ENCODE measurements around the gene MED9.
A peak's percentile ranks its signal among the peaks of the same experiment; 100 is the strongest.

Gene MED9

GRCh38 chr17:17512866-17513265 lies 36.1 kb downstream of the MED9 start:
- H3K27ac Mint-ChIP-seq, result no peak overlapping the region

DNA sequence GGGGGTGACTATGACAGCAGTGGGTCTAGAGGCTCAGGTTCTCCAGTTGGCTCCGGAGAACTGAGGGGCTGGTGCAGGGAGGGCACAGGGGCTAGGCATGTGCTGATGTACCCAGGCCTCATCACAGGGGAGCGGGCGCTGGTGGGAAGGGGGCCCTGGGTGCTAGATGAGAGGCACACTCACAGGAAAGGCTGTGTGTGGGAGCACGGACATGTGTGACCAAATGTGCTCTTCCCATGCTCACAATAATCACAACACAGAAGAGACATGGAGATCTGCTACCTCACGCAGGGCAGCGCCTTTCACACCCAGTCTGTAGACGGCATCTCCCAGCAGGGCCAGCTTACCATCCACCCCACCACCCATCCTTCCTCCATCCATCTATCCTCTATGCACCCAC lies 36.8 kb downstream of the MED9 start:
- ATAC-seq (replicated peaks), result no peak
- Mint-ChIP-seq H3K4me1 (ENCODE audit: low read depth in 2 of 2) (peaks cover 0 to 17% of the 10 kb centered on the region in 2 donors), H3K27me3 (no peaks in the 10 kb centered on the region), H3K27ac (no peak overlapping the region), H3K4me3 (no peak overlapping the region), H3K9me3 (no peaks in the 10 kb centered on the region), H3K36me3 (ENCODE audit: insufficient read depth) (no peaks in the 10 kb centered on the region)
- DNase-seq, result no peak

More at GRCh38 chr17:17512866-17513265, 36.1 kb downstream of the MED9 start:
- Mint-ChIP-seq H3K36me3 (ENCODE audit: insufficient read depth) (no peaks in the 10 kb centered on the region), H3K4me1 (ENCODE audit: low read depth in 2 of 2) (peaks cover 0 to 17% of the 10 kb centered on the region in 2 donors), H3K9me3 (no peaks in the 10 kb centered on the region), H3K4me3 (no peak overlapping the region), H3K27me3 (no peaks in the 10 kb centered on the region)
- ATAC-seq (replicated peaks) (no peak), DNase-seq (no peak)

GRCh38 chr17:17514361-17514992 lies 37.7 kb downstream of the MED9 start:
- Mint-ChIP-seq H3K36me3 (ENCODE audit: insufficient read depth) (no peaks in the 10 kb centered on the region), H3K27me3 (no peaks in the 10 kb centered on the region), H3K4me1 (ENCODE audit: low read depth in 2 of 2) (peaks cover 0 to 17% of the 10 kb centered on the region in 2 donors), H3K4me3 (no peak overlapping the region), H3K9me3 (no peaks in the 10 kb centered on the region), H3K27ac (no peak overlapping the region)
- DNase-seq (no peak), ATAC-seq (replicated peaks) (no peak)

GRCh38 chr17:17514993-17515933 lies 38.5 kb downstream of the MED9 start:
- H3K27ac Mint-ChIP-seq, result no peak overlapping the region
- H3K4me1 Mint-ChIP-seq (ENCODE audit: low read depth in 2 of 2), result peaks cover 0 to 15% of the 10 kb centered on the region in 2 donors
- H3K9me3 Mint-ChIP-seq, result no peaks in the 10 kb centered on the region
- H3K4me3 Mint-ChIP-seq, result no peak overlapping the region
- no peaks in the 10 kb centered on the region for H3K36me3 Mint-ChIP-seq (ENCODE audit: insufficient read depth)
- H3K27me3 Mint-ChIP-seq, result no peaks in the 10 kb centered on the region
- ATAC-seq (replicated peaks) (no peak), DNase-seq (no peak)

- no peaks in the 10 kb centered on the region for H3K27me3 Mint-ChIP-seq
- H3K36me3 Mint-ChIP-seq (ENCODE audit: insufficient read depth), result no peaks in the 10 kb centered on the region
- no peaks in the 10 kb centered on the region for H3K9me3 Mint-ChIP-seq
- peaks cover 0 to 5% of the 10 kb centered on the region in 2 donors for H3K4me1 Mint-ChIP-seq (ENCODE audit: low read depth in 2 of 2)
- DNase-seq (no peak), ATAC-seq (replicated peaks) (no peak)
- no peak overlapping the region for H3K4me3 Mint-ChIP-seq
- H3K27ac Mint-ChIP-seq, result no peak overlapping the region
Observed at GRCh38 chr17:17515934-17516930, 39.4 kb downstream of the MED9 start.

GRCh38 chr17:17516941-17517720 lies 40.3 kb downstream of the MED9 start:
- H3K27ac Mint-ChIP-seq, result no peak overlapping the region
- DNase-seq (no peak), ATAC-seq (replicated peaks) (no peak)
- no peaks in the 10 kb centered on the region for H3K36me3 Mint-ChIP-seq (ENCODE audit: insufficient read depth)
- no peaks in the 10 kb centered on the region for H3K27me3 Mint-ChIP-seq
- H3K9me3 Mint-ChIP-seq, result no peaks in the 10 kb centered on the region
- peaks cover 0 to 2% of the 10 kb centered on the region in 2 donors for H3K4me1 Mint-ChIP-seq (ENCODE audit: low read depth in 2 of 2)
- no peak overlapping the region for H3K4me3 Mint-ChIP-seq

GRCh38 chr17:17518014-17518413 lies 41.2 kb downstream of the MED9 start:
- Mint-ChIP-seq H3K4me3 (no peak overlapping the region), H3K27me3 (no peaks in the 10 kb centered on the region), H3K4me1 (ENCODE audit: low read depth in 2 of 2) (peaks cover 0 to 2% of the 10 kb centered on the region in 2 donors)

GRCh38 chr17:17518951-17519350 lies 42.2 kb downstream of the MED9 start:
- DNase-seq, result no peak
- Mint-ChIP-seq H3K27me3 (no peaks in the 10 kb centered on the region), H3K4me3 (no peak overlapping the region), H3K9me3 (no peaks in the 10 kb centered on the region), H3K27ac (no peak overlapping the region), H3K4me1 (ENCODE audit: low read depth in 2 of 2) (peaks cover 0 to 2% of the 10 kb centered on the region in 2 donors), H3K36me3 (ENCODE audit: insufficient read depth) (no peaks in the 10 kb centered on the region)
- no peak for ATAC-seq (replicated peaks)

More at GRCh38 chr17:17518014-17518413, 41.2 kb downstream of the MED9 start:
- Mint-ChIP-seq H3K27ac (peak overlapping the region in 1 of 2 donors; percentile 20), H3K36me3 (ENCODE audit: insufficient read depth) (no peaks in the 10 kb centered on the region), H3K9me3 (no peaks in the 10 kb centered on the region)
- ATAC-seq (replicated peaks), result no peak
- DNase-seq, result no peak

GRCh38 chr17:17519886-17520285 lies 43.1 kb downstream of the MED9 start:
- ATAC-seq (replicated peaks) (no peak), DNase-seq (no peak)
- H3K27me3 Mint-ChIP-seq, result no peaks in the 10 kb centered on the region
- H3K27ac Mint-ChIP-seq, result no peak overlapping the region
- H3K9me3 Mint-ChIP-seq, result no peaks in the 10 kb centered on the region
- H3K4me1 Mint-ChIP-seq (ENCODE audit: low read depth in 2 of 2), result peaks cover 0 to 2% of the 10 kb centered on the region in 2 donors
- H3K4me3 Mint-ChIP-seq, result no peak overlapping the region
- no peaks in the 10 kb centered on the region for H3K36me3 Mint-ChIP-seq (ENCODE audit: insufficient read depth)

GRCh38 chr17:17520599-17521232 lies 43.9 kb downstream of the MED9 start:
- H3K9me3 Mint-ChIP-seq, result no peaks in the 10 kb centered on the region
- no peaks in the 10 kb centered on the region for H3K27me3 Mint-ChIP-seq
- no peaks in the 10 kb centered on the region for H3K36me3 Mint-ChIP-seq (ENCODE audit: insufficient read depth)
- H3K4me1 Mint-ChIP-seq (ENCODE audit: low read depth in 2 of 2), result peaks cover 0 to 2% of the 10 kb centered on the region in 2 donors
- H3K27ac Mint-ChIP-seq, result no peak overlapping the region
- ATAC-seq (replicated peaks), result no peak
- DNase-seq, result no peak
- no peak overlapping the region for H3K4me3 Mint-ChIP-seq

GRCh38 chr17:17523001-17523730 lies 46.4 kb downstream of the MED9 start:
- Mint-ChIP-seq H3K36me3 (ENCODE audit: insufficient read depth) (no peaks in the 10 kb centered on the region), H3K27me3 (no peaks in the 10 kb centered on the region), H3K4me3 (no peak overlapping the region), H3K4me1 (ENCODE audit: low read depth in 2 of 2) (no peaks in the 10 kb centered on the region), H3K9me3 (no peaks in the 10 kb centered on the region), H3K27ac (no peak overlapping the region)
- no peak for DNase-seq
- ATAC-seq (replicated peaks), result no peak

Data from effector memory CD8-positive, alpha-beta T cell (primary cell).